GM18907 (cell line): Measurements from ENCODE around the gene PREX1.

ENCODE experiments used
- ATAC-seq: cut with Tn5 transposase; IDR thresholded peaks from one replicate; pipeline ENCODE4 v1.9.1; 2021; ENCODE audit warnings: mild to moderate bottlenecking, moderate library complexity; ENCODE audit not compliant: unreplicated experiment

The PREX1 gene

DNA sequence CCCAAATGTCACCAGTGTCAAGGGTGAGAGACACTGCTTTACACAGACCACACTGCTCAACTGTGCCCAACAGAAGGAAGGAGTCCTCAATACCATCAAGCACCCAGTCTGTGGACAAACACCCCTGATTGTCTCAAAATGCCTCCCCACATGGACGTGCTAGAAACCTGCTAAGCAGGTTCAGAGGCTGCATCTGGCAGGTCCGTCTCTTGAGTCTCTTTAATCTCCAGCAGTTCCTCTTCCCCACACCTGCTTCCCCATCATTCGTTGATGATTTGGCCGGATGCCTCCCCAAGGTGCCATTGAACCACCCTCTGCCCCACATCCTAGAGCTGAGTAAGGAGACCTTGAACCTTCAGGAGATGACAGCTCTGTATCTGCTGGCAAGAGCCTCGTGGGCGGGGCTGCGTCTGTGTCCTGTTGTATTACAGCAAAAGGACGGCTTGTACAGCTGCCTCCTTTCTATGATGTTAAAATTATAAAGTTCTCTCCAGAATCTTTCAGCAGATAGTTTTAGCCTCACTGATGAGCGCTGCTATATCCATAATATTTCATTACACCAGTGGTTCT lies 179.2 kb downstream of the PREX1 start:
- ATAC-seq: no peak

DNA sequence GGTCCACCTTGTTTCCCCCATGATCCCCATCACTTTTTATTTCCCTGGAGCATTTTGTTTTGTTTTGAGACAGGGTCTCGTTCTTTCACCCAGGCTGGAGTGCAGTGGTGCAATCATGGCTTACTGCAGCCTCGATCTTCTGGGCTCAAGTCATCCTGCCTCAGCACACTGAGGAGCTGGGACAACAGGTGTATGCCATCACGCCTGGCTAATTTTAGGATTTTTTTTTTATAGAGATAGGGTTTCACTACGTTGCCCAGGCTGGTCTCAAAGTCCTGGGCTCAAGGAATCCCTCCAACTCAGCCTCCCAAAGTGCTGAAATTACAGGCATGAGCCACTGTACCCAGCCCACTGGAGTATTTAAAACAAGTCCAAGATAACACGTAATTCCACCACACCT lies 179.9 kb downstream of the PREX1 start:
- no peak for ATAC-seq

GRCh38 chr20:48645666-48646065 lies 182.1 kb downstream of the PREX1 start:
- ATAC-seq: no peak

- ATAC-seq: no peak
Observed at GRCh38 chr20:48644286-48644828, 183.4 kb downstream of the PREX1 start.

- ATAC-seq: no peak
Observed at GRCh38 chr20:48642105-48642880, 185.5 kb downstream of the PREX1 start.

GRCh38 chr20:48640871-48641270 lies 186.9 kb downstream of the PREX1 start:
- no peak for ATAC-seq

GRCh38 chr20:48639899-48640298 lies 187.9 kb downstream of the PREX1 start:
- no peak for ATAC-seq

- no peak for ATAC-seq
Observed at GRCh38 chr20:48638546-48638945, 189.3 kb downstream of the PREX1 start.

- ATAC-seq: no peak
Observed at GRCh38 chr20:48637461-48637860, 190.3 kb downstream of the PREX1 start.

- no peak for ATAC-seq
Observed at GRCh38 chr20:48636301-48636700, 191.5 kb downstream of the PREX1 start.

DNA sequence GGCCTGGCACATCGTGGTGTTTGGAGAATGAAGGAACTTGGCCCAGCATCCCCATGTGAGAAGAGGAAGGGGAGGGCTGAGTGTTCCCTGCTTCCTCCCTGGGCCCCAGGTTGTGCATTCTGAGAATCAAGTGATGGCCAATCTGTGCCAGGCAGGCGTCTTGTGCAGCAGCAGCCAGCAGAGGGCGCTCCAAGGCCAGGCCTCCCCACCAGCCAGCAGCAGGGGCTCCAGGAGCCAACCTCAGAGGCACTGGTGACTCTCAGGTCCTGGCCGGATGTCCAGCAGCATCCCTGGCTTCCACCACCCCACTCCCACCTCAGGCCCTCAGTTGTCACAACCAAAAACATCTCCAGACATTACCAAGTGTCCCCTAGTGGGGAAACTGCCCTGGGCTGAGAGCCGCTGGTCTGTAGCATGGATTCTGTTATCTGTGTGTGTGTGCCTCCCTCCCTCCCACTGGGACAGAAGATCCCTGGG lies 192.0 kb downstream of the PREX1 start:
- ATAC-seq: no peak

DNA sequence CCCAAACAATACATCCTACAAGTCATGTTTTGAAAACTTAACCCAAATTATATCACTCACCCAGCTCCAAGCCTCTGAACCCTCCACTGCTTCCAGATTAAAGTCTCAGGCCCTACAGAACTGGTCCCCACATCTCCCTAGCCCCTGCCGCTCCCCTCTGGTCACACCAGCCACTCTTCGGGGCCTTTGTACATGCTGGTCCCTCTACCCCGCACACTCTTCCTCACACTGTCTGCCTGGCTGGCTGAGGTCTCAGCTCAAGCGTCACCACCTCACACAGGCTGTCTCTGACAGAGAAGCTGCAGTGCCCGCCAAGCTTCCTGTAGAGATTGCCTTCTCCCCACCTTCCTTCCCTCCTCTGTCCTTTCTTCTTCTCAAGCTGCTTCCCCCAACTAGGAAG lies 192.4 kb downstream of the PREX1 start:
- no peak for ATAC-seq

GRCh38 chr20:48634641-48635040 lies 193.2 kb downstream of the PREX1 start:
- ATAC-seq: no peak

DNA sequence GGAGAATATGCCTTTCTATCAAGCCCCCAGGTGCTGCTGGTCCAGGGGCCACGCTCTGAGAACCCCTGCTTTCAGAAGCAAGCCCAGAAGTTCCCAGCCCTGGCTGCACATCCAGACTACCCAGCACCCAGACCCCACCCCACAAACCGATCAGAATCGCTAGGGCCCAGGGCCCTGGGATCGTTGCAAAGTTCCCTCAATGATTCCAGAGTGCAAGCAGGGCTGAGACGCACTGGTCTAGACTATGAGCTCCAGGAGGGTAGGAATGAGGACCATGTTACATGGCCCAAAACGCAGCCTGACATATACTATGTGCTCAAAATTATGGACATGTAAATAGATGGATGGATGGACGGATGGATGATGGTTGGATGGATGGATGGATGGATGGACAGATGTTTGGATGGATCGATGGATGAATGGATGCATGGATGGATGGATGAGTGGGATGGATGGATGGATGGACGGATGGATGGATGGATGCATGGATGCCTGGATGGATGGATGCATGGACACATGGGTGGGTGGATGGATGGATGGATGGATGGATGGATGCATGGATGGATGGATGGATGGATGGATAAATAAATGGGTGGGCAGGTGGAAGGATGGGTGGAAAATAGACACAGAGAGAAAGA lies 194.1 kb downstream of the PREX1 start:
- ATAC-seq: no peak

- no peak for ATAC-seq
Observed at GRCh38 chr20:48632825-48633619, 194.8 kb downstream of the PREX1 start.

DNA sequence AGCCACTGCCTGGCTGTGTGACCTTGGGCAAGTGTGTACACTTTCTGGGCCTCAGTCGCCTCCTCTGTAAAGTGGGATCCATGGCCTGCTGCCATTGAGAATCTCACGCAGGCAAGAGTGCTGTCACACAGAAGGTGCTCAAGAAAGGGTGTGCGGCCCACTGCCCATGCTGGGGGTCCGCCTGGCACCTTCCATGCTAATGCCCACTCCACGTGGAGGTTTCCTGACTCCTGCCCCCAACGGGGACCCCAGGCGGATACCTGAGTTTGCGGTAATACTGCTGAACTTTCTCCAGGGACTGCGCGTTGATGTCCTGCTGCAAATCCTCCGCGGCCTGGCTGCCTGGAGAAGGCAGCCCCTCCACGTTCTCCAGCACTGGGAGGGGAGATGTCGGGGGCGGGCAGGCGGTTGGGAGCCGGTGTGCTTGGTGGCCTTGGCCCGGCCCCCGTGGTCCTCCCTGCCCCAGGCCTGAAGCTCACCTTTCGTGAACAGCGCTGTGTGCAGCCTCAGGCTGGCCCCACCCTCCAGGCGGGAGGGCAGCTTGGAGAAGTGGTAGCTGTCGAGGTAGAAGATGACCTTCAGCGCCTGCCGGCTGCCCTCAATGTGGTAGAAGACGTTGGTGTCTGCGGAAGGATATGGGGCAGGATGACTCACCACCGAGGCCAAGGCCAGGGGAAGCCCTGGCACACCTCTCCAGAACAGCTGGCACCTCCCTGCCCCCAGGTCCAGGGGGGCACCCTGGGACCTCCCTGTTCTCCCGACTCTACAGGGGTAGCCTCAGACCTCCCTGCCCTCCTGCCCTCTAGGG lies 195.6 kb downstream of the PREX1 start:
- no peak for ATAC-seq

DNA sequence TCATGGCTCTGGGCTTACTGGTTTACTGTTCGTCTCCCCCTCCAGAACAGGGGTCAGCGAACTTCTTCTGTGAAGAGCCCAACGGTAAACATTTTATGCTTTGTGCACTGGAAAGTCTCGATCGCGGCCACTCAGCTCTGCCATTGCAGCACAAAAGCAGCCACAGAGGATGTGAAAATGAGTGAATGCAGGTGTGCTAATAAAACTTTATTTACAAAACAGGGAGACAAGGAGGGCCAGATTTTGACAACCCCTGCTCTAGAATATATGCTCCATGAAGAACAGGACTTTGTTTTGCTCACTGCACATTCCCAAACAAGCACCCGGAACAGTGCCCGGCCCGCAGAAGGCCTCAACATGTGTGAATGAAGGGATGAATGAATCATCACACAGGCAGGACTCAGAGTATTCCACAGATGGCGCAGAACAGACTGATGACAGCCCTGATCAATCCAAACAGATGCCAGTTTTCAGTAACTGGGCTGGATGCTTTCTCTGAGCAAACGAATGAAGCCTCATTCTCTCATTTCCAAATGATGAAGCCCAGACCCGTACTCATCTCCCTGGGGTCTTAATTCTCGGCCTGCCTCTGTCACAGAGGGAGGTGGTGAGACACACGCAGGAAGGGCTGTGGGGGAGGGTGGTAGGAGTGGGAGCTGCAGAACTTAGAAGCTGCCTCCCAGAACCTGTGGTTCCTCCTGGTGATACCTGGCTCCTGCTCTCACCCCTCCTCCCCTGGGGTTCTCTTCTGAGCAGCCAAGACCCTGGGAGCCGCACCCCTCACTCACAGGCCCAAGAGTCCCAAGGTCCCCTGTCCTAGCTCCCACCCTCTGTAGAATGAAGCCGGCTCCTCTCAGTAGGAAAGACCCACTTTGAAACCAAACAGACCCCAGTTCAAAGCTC lies 196.4 kb downstream of the PREX1 start:
- no peak for ATAC-seq

DNA sequence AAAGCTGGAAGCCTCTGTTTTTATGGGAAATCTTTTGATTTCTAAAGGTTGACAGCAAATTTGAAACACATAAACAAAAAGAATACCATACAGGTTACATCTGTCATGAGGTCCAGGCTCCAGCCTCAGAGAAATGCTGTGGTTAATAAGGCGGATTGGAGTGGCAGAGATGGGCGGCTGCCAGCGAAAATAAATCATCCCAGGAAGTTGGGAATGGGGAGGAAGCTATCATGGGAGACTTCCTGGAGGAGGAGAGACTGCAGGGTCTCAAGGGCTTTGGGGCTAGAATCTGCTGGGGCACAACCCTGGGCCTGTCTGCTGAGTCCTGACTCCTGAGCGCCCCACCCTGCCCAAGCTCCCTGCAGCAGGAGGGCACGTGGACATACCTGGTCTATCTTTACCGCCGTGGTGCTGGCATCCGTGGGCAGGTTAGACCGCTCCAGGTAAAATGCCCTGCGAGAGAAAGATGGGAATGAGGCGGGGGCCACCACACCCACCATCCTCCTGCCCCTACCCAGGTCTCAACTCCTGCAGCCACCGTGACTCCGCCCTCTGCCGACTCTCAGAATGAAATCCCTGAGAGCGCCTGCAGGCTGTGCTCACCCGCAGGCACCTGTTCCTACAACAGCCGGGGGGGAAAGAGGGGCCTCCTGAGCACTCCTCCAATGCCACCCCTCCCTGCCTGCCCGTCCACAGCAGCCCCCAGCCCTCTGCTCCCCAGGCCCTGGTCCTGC lies 197.3 kb downstream of the PREX1 start:
- no peak for ATAC-seq

GRCh38 chr20:48629960-48630315 lies 197.9 kb downstream of the PREX1 start:
- no peak for ATAC-seq
